Fibroblast of pulmonary artery (primary cell): Measurements from ENCODE around the gene SUGCT.
"Not testable (repeated sequence)": the region's sequence is repeated elsewhere in the genome, so short reads cannot be mapped to it uniquely, and the experiment has no call there.

Source experiments
- DNase-seq: peaks from one replicate; pipeline ENCODE4 v3.0.0-alpha.2; 2010; ENCODE audit warnings: low read depth
- H3K4me3 ChIP-seq: replicated peaks from 2 replicates; pipeline ENCODE4 v1.5.1; 2011; ENCODE audit warnings: low read depth, mild to moderate bottlenecking, control low read depth, low read length, moderate library complexity
- TF ChIP-seq, protein P1 (sequence below): IDR thresholded peaks from 2 replicates; pipeline ENCODE4 v1.5.1; 2011; ENCODE audit warnings: mild to moderate bottlenecking, control low read depth, low read length, inconsistent platforms; ENCODE audit errors: missing control alignments

The SUGCT gene

DNA sequence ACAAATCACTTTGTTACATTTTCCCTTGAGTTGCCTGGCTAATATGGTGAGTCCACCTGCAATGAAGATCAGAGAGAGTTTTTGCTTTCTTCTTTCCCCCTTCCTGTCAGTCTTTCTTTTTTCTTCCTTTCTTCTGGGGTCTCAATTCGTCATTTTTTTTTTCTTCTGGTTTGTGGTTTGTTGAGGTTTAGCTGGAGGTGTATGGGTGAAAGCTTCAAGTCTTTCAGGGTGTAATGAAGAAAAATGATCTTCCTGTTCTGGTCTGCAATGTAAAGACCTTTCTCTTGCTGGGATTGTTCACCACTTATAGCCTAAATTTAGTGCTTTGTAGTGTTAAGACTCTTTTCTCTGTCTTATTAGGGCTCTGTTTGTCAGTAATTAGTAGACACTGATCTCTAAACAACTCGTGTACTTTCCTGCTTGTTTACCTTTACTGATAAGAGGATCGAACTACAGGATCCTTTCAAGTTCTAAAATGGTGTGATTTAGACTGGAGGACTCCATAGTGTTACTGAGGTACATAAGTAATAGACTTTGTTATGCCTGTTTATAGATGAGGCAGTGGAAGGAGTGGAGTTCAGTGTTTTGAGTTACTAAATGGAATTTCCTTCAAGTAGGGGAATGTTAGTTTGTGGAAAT, 129.1 kb downstream of the SUGCT start:
- DNase-seq = no peak
- TF ChIP-seq, protein P1, sequence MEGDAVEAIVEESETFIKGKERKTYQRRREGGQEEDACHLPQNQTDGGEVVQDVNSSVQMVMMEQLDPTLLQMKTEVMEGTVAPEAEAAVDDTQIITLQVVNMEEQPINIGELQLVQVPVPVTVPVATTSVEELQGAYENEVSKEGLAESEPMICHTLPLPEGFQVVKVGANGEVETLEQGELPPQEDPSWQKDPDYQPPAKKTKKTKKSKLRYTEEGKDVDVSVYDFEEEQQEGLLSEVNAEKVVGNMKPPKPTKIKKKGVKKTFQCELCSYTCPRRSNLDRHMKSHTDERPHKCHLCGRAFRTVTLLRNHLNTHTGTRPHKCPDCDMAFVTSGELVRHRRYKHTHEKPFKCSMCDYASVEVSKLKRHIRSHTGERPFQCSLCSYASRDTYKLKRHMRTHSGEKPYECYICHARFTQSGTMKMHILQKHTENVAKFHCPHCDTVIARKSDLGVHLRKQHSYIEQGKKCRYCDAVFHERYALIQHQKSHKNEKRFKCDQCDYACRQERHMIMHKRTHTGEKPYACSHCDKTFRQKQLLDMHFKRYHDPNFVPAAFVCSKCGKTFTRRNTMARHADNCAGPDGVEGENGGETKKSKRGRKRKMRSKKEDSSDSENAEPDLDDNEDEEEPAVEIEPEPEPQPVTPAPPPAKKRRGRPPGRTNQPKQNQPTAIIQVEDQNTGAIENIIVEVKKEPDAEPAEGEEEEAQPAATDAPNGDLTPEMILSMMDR = no peak

DNA sequence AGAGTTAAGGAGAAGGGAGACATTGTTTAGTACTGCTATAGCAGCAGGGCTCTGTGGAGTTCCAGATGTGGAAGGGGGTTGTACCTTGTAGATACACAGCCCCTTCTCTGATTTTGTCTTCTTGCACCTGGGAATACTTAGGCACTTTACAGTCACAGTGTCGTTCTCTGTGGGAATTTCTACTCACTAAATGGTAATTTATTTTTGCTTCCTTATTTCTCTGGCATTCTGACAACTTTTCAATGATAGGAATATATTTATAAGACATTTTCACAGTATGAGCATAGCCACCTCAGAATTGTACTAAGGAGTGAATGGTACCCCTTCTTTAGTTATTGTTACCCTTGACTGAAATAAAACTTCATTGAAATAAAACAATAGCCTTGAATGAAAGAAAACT, 132.8 kb downstream of the SUGCT start:
- TF ChIP-seq, protein P1 = no peak
- no peak for DNase-seq
- H3K4me3 ChIP-seq = no peak overlapping the region

More for the DNA sequence above, 129.1 kb downstream of the SUGCT start:
- H3K4me3 ChIP-seq = no peak overlapping the region

DNA sequence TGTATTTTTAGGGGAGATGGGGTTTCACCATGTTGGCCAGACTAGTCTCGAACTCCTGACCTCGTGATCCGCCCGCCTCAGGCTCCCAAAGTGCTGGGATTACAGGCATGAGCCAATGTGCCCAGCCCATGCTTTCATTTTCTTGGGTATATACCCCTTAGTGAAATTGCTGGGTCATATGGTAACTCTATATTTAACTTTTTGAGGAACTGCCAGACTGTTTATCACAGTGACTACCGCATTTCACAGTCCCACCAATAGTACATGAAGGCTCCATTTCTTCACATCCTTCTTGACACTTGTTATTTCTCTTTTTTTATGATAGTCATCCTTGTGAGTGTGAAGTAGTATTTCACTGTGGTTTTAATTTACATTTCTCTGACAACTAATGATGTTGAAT, 134.0 kb downstream of the SUGCT start:
- H3K4me3 ChIP-seq, DNase-seq: not testable (repeated sequence)

DNA sequence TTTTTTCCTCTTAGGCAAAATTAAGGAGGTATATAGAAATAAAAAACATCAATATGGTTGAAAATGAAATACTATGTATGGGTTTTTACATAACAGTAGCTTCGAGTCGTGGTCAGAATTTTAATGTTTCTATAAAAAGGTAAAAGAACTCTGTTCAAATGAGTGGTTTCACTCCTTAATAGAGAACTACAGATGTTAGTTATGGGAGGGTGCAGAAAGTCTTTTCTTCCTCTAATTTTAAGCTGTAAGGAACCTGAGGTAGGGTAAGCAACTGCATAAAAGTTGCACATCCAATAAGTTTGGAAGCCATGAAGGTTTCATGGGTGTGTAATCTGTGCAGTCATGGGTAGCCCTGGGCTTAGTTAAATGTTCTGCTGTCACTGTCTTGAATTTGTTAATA, 141.3 kb downstream of the SUGCT start:
- DNase-seq = no peak
- no peak overlapping the region for H3K4me3 ChIP-seq
- TF ChIP-seq, protein P1 = no peak

DNA sequence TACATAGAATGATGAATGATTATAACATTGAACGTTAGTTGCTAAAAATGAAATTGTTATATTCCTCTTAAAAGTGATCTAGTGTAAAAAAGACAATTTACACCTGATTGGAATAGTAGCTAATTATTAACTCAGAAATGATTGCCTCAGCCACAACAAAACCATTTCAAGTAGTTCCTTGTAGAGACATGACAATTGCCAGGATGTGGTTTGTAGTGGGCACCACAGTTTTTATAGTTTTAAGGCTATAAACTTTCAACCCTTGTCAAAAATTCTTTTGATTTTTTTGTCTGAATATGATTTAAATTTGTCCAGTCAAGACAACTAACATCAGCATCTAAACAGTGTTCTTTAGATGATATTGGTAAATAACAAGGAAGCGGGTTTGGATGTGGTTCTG, 145.2 kb downstream of the SUGCT start:
- no peak overlapping the region for H3K4me3 ChIP-seq
- DNase-seq = no peak
- TF ChIP-seq, protein P1 = no peak

DNA sequence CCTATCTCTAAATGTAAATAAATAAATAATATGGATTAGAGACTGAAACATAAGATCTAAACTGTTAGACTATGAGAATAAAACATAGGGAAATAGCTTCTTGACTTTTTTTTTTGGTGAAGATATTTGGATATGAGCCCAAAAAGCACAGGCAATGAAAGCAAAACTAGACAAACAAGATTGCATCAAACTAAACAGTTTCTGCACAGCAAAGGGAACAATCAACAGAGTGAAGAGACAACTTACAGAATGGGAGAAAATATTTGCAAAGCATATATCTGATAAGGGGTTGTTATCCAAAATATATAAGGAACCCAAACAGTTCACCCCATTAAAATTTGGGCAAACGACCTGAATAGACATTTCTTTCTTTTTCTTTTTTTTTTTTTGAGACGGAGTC, 148.1 kb downstream of the SUGCT start:
- TF ChIP-seq, protein P1 = no peak
- DNase-seq = no peak

DNA sequence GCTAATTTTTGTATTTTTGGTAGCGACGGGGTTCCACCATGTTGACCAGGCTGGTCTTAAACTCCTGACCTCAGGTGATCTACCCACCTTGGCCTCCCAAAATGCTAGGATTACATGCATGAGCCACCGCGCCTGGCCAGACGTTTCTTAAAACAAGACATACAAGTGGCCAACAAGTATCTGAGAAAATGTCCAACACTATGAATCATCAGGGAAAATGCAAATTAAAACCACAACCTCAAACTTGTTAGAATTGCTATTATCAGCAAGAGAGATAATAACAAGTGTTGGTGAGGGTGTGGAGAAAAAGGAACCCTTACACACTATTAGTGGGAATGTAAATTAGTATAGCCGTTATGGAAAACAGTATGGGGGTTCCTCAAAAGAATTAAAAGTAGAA, 148.6 kb downstream of the SUGCT start:
- TF ChIP-seq, protein P1 = no peak
- no peak overlapping the region for H3K4me3 ChIP-seq
- no peak for DNase-seq

More for the DNA sequence above, 148.1 kb downstream of the SUGCT start:
- H3K4me3 ChIP-seq = no peak overlapping the region
